GM20431 (cell line): Measurements from ENCODE around the gene OSBP2.

Experiments
- in situ Hi-C: fragments of 300-500 bp; cut with MseI, MboI; formaldehyde crosslinking; loops from one replicate; pipeline ENCODE4 v1.15.0; 2020; ENCODE audit warnings: low sequenced_read_pairs; ENCODE audit not compliant: unreplicated experiment

OSBP2 gene

GRCh38 chr22:30946354-30946753 lies 251.7 kb downstream of the OSBP2 start:
- in situ Hi-C loops, result loop anchor here (10.0 kb wide), 1 partner anchor 138 kb away; the partner anchor contains the start of gene SMTN

- in situ Hi-C loops, result loop anchor here (10.0 kb wide), 1 partner anchor 138 kb away; the partner anchor contains the start of gene SMTN
These were observed 252.6 kb downstream of the OSBP2 start for GRCh38 chr22:30947173-30947815.

GRCh38 chr22:30947816-30948454 lies 253.3 kb downstream of the OSBP2 start:
- in situ Hi-C loops, result loop anchor here (10.0 kb wide), 1 partner anchor 137 kb away; the partner anchor contains the start of gene SMTN

GRCh38 chr22:30948930-30949342 lies 254.3 kb downstream of the OSBP2 start:
- in situ Hi-C loops, result loop anchor here (10.0 kb wide), 1 partner anchor 136 kb away; the partner anchor contains the start of gene SMTN

GRCh38 chr22:30949934-30950660 lies 255.4 kb downstream of the OSBP2 start:
- in situ Hi-C loops, result loop anchor here (10.0 kb wide), 1 partner anchor 135 kb away; the partner anchor contains the start of gene SMTN

- in situ Hi-C loops, result no loop called here
These were observed 258.5 kb downstream of the OSBP2 start for GRCh38 chr22:30953206-30953605.

- in situ Hi-C loops, result no loop called here
These were observed 260.5 kb downstream of the OSBP2 start for GRCh38 chr22:30955153-30955552.
